Kidney (tissue), 22 donors: ENCODE measurements around the gene TMEM263. TPM values are rescaled to one million over a fixed set of nuclear protein-coding genes. Genes with fewer than 3 reads are reported as not detected.
A peak's percentile ranks its signal among the peaks of the same experiment; 100 is the strongest.

ENCODE experiments used
- DNase-seq, 5 donors: peaks; one replicate each; pipeline ENCODE4 v3.0.0-alpha.2; 2013 to 2020
- FAIRE-seq: peaks from 2 replicates; lab custom pipeline; 2012; peaks lifted over from hg19 to GRCh38; lab: Jason Lieb, UNC
- H3K27ac ChIP-seq, 2 donors: one replicate each; pipeline ENCODE4 v1.7.0; 2013; ENCODE audit warnings: low read depth in 2 of 2, low read length in 2 of 2, inconsistent platforms in 1 of 2
- H3K27me3 ChIP-seq: one replicate; pipeline ENCODE4 v1.7.1; 2013; ENCODE audit warnings: low read length, inconsistent platforms; ENCODE audit not compliant: control insufficient read depth, insufficient read depth
- H3K36me3 ChIP-seq, 3 donors: one replicate each; pipeline versions ENCODE4 v1.7.0 to v1.7.1; 2013; ENCODE audit warnings: low read length in 3 of 3, control low read depth in 1 of 3, inconsistent platforms in 1 of 3; ENCODE audit not compliant: insufficient read depth in 3 of 3, control insufficient read depth in 2 of 3
- H3K4me1 ChIP-seq, 3 donors: one replicate each; pipeline versions ENCODE4 v1.7.0 to v1.7.1; 2013; ENCODE audit warnings: low read length in 3 of 3, inconsistent platforms in 1 of 3, low read depth in 1 of 3; ENCODE audit not compliant: control insufficient read depth in 2 of 3, insufficient read depth in 2 of 3
- H3K4me3 ChIP-seq, 3 donors: one replicate each; pipeline versions ENCODE4 v1.7.0 to v1.8.1; 2013; ENCODE audit warnings: low read length in 3 of 3, control low read depth in 1 of 3, inconsistent platforms in 1 of 3
- H3K9ac ChIP-seq, 3 donors: one replicate each; pipeline versions ENCODE4 v1.7.0 to v1.7.1; 2013; ENCODE audit warnings: low read length in 3 of 3, control low read depth in 1 of 3, inconsistent platforms in 1 of 3
- H3K9me3 ChIP-seq, 3 donors: one replicate each; pipeline versions ENCODE4 v1.7.0 to v1.7.1; 2013; ENCODE audit warnings: low read length in 3 of 3, control low read depth in 1 of 3, inconsistent platforms in 1 of 3; ENCODE audit not compliant: control insufficient read depth in 2 of 3, insufficient read depth in 1 of 3
- intact Hi-C: fragments of 100-400 bp; cut with DNase I; formaldehyde crosslinking; loops from one replicate; pipeline ENCODE4 v1.11.1; 2022
- long read RNA-seq, 10 donors: library from polyadenylated mRNA in 1 of 10; unstranded in 1 of 10; transcript quantifications; one replicate each; pipeline ENCODE4 v2.0.0 and lab custom pipeline, GENCODE V29; 2021 to 2026
- polyA plus RNA-seq: library from polyadenylated mRNA; stranded (reverse); fragments of 350-450 nt; fragmentation: Illumina TruSeq; extraction: RNeasy Lipid Tissue Mini Kit (QIAGEN cat#74804); gene quantifications from one replicate; pipeline ENCODE4 v1.2.3, GENCODE V29; 2014; ENCODE audit warnings: low read depth, low replicate concordance; ENCODE audit not compliant: insufficient read depth
- total RNA-seq: library from RNA; stranded (reverse); fragmentation: NEBNext Ultra II Directional; extraction: Animal tissue kit (Norgen Biotek cat#: 25700); gene quantifications from one replicate; pipeline ENCODE4 v1.2.1, GENCODE V29; 2021
- TF ChIP-seq, protein P1 (sequence below): IDR thresholded peaks from 3 replicates; pipeline ENCODE4 v1.5.1; 2012; ENCODE audit warnings: mild to moderate bottlenecking, moderate library complexity, borderline replicate concordance; ENCODE audit not compliant: insufficient read depth; ENCODE audit errors: extremely low read depth
- donor health status: control.
- donor health status: control.
- donor health status: control.
- donor health status: control.
- donor health status: control.
- donor health status: DM: yes; HTN: yes; CAD: no.
- donor health status: Normal renal cell carcinoma (clear cell type).

TMEM263 gene
- 43.1 TPM for total RNA-seq
- polyA plus RNA-seq, result 28.7 TPM
- long read RNA-seq, donor 1, transcript TMEM263-204 (3 exons, 3,349 nt), result major isoform, 13 of 21 reads
- long read RNA-seq, donor 1, transcript TMEM263-201 (4 exons, 3,362 nt), result minor isoform, 7 of 21 reads
- long read RNA-seq, donor 1, partial matches to known transcripts, result 0 of 21 reads
- long read RNA-seq, donor 1, other reads (novel, unspliced or antisense), result 0 of 21 reads
- long read RNA-seq, donor 2, transcript TMEM263-201 (4 exons, 3,362 nt), result minor isoform, 8 of 25 reads
- long read RNA-seq, donor 2, transcript TMEM263-204 (3 exons, 3,349 nt), result major isoform, 9 of 25 reads
- long read RNA-seq, donor 2, partial matches to known transcripts, result 5 of 25 reads
- long read RNA-seq, donor 2, other reads (novel, unspliced or antisense), result 0 of 25 reads
- long read RNA-seq, donor 3, transcript TMEM263-204 (3 exons, 3,349 nt), result major isoform, 9 of 22 reads
- long read RNA-seq, donor 3, transcript TMEM263-201 (4 exons, 3,362 nt), result major isoform, 9 of 22 reads
- long read RNA-seq, donor 3, partial matches to known transcripts, result 0 of 22 reads
- long read RNA-seq, donor 3, other reads (novel, unspliced or antisense), result 0 of 22 reads
- long read RNA-seq, donor 4, partial matches to known transcripts, result 117 of 125 reads
- long read RNA-seq, donor 4, other reads (novel, unspliced or antisense), result 0 of 125 reads
- long read RNA-seq, donor 5, partial matches to known transcripts, result 0 of 3 reads
- long read RNA-seq, donor 5, other reads (novel, unspliced or antisense), result 0 of 3 reads
- long read RNA-seq, donor 6, transcript TMEM263-201 (4 exons, 3,362 nt), result major isoform, 8 of 31 reads
- long read RNA-seq, donor 6, partial matches to known transcripts, result 6 of 31 reads
- long read RNA-seq, donor 6, other reads (novel, unspliced or antisense), result 15 of 31 reads
- long read RNA-seq, donor 7, transcript TMEM263-201 (4 exons, 3,362 nt), result minor isoform, 12 of 35 reads
- long read RNA-seq, donor 7, transcript TMEM263-204 (3 exons, 3,349 nt), result major isoform, 14 of 35 reads
- long read RNA-seq, donor 7, partial matches to known transcripts, result 0 of 35 reads
- long read RNA-seq, donor 7, other reads (novel, unspliced or antisense), result 5 of 35 reads
- long read RNA-seq, donor 8, transcript TMEM263-201 (4 exons, 3,362 nt), result major isoform, 6 of 12 reads
- long read RNA-seq, donor 8, partial matches to known transcripts, result 0 of 12 reads
- long read RNA-seq, donor 8, other reads (novel, unspliced or antisense), result 0 of 12 reads
- long read RNA-seq, donor 9, transcript TMEM263-204 (3 exons, 3,349 nt), result major isoform, 5 of 30 reads
- long read RNA-seq, donor 9, partial matches to known transcripts, result 18 of 30 reads
- long read RNA-seq, donor 9, other reads (novel, unspliced or antisense), result 0 of 30 reads
- long read RNA-seq, donor 10, transcript TMEM263-204 (3 exons, 3,349 nt), result minor isoform, 6 of 14 reads
- long read RNA-seq, donor 10, transcript TMEM263-201 (4 exons, 3,362 nt), result major isoform, 7 of 14 reads
- long read RNA-seq, donor 10, partial matches to known transcripts, result 0 of 14 reads
- long read RNA-seq, donor 10, other reads (novel, unspliced or antisense), result 0 of 14 reads

DNA sequence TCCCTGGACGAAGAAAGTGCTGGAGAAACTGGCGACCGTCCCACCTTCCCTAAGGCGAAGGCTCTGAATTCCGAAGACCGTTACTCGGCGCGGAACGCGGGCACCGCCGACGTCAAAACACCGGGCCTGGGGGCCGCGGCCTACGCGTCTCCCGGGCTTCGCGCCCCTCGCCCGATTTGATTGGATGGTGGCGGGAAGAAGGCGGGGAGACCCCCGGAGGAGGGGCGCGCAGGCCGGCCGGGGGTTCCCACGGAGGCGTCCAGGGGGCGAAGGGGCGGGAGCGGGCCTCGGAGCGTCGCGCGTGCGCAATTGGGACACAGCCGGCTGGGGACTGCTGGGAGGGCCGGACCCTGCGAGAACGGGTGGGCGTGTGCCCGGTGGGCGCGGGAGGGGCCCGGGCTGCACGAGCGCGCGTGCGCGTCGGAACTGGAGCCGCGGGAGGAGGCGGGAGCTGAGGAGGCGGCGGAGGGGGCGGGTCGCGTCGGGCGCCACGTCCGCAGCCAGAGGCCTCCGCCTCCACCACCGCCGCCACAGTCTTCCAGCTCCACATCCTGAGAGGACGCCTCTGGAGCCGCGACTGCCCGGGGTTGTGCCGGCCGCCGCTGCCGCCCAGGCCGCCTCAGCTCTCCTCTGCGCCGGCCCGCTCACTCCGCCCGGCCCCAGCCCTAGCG, at the start of gene TMEM263:
TMEM263 (plus strand) TSS at position 531 of the 671 bp plus-strand sequence. CDS start 11,210 bp downstream, outside the sequence.
- intact Hi-C loops, result no loop called here
- FAIRE-seq, result no peak
- Histone ChIP-seq H3K4me3 (peak within 1 kb of the TSS; percentile 86 to 90 (median 88)), H3K27me3 (no peaks in the 10 kb centered on the region), H3K4me1 (peaks cover 0 to 7% (median 6%) of the 10 kb centered on the region in 3 donors), H3K9ac (peak within 1 kb of the TSS; percentile 61 to 94 (median 74)), H3K36me3 (no peaks in the 10 kb centered on the region), H3K27ac (peak within 1 kb of the TSS; percentile 97 to 98), H3K9me3 (no peaks in the 10 kb centered on the region)
- peak; percentile 98 to 99 (median 99) for DNase-seq
- TF ChIP-seq, protein P1, sequence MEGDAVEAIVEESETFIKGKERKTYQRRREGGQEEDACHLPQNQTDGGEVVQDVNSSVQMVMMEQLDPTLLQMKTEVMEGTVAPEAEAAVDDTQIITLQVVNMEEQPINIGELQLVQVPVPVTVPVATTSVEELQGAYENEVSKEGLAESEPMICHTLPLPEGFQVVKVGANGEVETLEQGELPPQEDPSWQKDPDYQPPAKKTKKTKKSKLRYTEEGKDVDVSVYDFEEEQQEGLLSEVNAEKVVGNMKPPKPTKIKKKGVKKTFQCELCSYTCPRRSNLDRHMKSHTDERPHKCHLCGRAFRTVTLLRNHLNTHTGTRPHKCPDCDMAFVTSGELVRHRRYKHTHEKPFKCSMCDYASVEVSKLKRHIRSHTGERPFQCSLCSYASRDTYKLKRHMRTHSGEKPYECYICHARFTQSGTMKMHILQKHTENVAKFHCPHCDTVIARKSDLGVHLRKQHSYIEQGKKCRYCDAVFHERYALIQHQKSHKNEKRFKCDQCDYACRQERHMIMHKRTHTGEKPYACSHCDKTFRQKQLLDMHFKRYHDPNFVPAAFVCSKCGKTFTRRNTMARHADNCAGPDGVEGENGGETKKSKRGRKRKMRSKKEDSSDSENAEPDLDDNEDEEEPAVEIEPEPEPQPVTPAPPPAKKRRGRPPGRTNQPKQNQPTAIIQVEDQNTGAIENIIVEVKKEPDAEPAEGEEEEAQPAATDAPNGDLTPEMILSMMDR, result no peak

DNA sequence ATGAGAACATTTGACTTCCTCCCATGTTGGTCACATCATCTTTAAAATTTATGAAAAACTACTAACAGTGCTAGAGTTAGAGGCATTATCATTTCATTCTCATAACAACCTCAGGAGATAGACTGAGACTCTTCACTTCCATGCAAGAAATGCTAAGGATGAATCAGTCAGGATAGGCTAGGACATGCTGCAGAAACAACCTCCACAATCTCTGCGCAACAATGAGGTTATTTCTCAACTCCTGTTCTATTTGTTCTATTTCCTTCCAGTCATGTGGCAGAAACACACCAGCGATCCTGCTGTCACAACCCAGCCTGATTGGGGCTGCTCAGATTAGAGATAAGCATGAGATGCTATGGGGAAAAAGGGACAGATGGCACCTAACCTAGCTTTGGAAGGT, 49.0 kb upstream of the TMEM263 start:
- Histone ChIP-seq H3K9me3 (no peaks in the 10 kb centered on the region), H3K9ac (no peak overlapping the region), H3K27me3 (no peaks in the 10 kb centered on the region), H3K4me1 (peaks cover 0 to 2% (median 0%) of the 10 kb centered on the region in 3 donors), H3K27ac (no peak overlapping the region), H3K4me3 (no peak overlapping the region), H3K36me3 (no peaks in the 10 kb centered on the region)
- FAIRE-seq (no peak), DNase-seq (no peak)
- intact Hi-C loops, result no loop called here
- TF ChIP-seq, protein P1, result no peak

DNA sequence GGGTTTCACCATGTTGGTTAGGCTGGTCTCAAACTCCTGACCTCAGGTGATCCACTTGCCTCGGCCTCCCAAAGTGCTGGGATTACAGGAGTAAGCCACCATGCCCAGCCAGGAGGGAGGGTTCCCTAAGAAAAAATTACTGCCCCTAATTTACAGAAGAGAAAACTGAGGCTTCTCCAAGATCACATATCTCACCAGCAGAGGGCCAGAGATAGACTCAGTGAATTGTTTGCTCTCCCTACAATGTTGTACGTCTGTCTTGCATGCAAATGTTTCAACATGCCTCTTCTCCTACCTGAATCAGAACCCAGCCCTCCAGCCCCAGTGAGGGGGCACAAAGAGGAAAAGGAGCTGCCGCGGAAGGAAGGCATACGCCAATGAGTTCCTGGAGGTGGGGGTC, 48.3 kb upstream of the TMEM263 start:
- TF ChIP-seq, protein P1, result no peak
- intact Hi-C loops, result no loop called here
- Histone ChIP-seq H3K36me3 (no peaks in the 10 kb centered on the region), H3K4me3 (no peak overlapping the region), H3K27me3 (no peaks in the 10 kb centered on the region), H3K9ac (no peak overlapping the region), H3K4me1 (peaks cover 0 to 2% (median 0%) of the 10 kb centered on the region in 3 donors), H3K27ac (no peak overlapping the region), H3K9me3 (no peaks in the 10 kb centered on the region)
- FAIRE-seq (no peak), DNase-seq (no peak)
